NK-92 (cell line): ENCODE measurements around the gene ZEB2.

Experiments
- DNase-seq: peaks from one replicate; lab custom pipeline; 2025; ENCODE audit not compliant: unreplicated experiment; lab: John Stamatoyannopoulos, UW

Gene ZEB2

DNA sequence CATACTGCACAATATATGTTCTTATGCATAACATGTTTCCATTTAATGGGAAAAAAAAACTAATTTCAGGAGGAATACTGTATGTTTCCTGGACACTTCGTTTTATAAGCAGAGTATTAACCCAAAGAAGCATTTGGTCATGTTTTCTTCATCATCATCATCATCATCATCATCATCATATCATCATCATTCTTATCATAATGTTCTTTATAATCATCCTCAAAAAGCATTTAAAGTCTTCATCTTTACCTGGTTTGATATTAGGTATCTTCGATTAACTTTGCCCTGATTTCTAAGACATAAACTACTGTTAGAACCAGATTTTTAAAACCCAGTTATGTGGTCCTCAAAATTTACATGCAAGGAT is 47.9 kb downstream of the ZEB2 start:
- no peak for DNase-seq

DNA sequence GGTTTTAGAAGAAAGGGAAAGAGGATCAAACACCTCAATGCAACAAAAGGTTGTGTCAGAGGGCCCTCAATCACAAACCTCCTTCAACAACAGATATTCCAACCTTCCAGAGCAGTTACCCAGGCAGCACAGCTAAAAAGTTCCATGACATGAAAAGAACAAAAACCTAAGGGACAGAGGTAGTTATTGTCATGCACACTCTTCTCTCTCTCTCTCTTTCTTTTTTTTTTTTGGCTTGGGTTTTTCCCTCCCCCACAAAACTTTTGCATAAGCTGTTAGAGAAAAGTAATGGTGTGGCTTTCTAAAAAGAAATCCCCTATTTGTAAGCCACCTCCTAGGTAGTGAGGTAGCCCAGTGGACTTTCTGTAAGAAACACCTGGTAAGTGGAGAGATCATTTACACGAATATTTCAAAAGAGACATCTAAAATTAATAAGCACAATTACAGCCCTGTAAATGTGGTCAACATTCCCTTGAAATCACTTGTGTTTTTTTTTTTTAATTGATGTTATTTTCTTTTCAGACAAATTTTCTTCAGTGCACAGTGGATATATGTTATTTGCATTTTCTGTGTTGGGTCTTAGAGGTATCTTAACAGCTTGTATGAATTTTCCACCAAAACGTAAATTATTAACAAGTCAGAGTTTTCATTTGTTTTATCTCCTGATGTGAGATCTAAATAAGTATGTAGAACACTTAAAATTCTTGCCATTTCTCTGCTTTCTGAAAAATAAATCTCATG is 48.4 kb downstream of the ZEB2 start:
- no peak for DNase-seq

- no peak for DNase-seq
Observed at GRCh38 chr2:144470816-144471215, 49.1 kb downstream of the ZEB2 start.

- DNase-seq: no peak
Observed at GRCh38 chr2:144470334-144470733, 49.6 kb downstream of the ZEB2 start.

GRCh38 chr2:144469798-144470197 is 50.1 kb downstream of the ZEB2 start:
- no peak for DNase-seq

DNA sequence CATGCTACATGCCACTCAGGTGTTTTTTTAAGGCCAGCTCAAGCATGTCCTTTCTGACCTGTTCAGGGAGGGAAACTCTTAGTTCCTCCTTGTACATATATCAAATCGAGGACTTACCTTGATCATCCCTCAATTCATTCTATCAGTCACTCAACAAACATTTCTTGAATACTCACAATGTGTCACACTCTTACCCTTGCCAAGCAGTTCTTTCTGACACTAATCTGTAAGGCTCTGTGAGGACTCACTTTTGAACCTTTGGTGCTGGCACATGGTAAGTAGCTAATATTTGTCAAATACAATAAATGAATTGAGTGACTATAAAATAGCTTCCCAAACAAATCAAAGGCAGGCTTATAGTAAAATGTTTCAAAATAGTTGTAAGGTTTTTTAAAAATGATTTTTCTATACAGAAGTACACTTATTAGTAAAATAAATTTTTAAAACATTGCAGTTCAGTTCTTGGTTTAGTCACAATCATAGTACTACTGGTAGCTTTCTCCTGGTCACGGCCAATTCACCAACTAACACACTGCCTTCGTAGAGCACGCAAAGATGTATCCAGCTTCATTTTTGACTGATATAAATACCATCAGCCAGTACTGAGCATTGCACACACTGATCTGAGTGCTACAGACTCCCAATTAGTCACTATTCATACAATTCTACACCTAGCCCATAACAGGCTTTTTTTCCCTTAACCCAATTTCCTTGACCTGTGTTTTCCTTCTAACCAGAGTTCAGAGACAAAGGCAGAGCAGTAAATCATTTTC is 50.9 kb downstream of the ZEB2 start:
- no peak for DNase-seq

DNA sequence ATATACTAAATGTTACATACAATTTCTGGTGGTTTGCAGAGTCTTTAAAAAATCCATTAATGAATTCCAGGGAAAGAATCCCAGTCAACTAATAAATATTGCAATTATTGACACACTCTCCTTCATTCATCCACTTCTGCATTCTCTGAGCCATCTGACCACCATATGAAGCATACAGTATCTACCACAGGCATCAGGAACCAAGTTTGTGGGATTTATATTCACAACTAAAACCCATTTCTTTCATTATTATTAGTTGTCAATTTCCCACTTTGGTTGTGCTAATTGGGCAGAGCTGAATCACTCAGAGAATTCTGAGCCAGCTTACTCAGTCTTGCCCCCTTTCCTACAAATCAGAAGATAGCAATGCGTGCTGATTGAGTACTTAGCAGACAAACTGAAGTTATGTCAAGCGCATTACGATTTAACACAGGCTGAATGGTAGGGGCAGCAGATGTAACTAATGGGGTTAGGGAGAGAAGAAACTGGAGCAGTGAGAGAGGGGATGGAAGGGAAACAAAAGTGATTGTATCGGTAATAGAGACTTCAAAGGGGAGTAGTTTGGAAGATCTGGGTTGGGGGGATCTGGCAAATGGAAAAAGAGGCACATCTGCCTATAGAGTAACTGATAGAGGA is 52.3 kb downstream of the ZEB2 start:
- no peak for DNase-seq

GRCh38 chr2:144466637-144467036 is 53.3 kb downstream of the ZEB2 start:
- DNase-seq: no peak

GRCh38 chr2:144465749-144466148 is 54.2 kb downstream of the ZEB2 start:
- DNase-seq: no peak

DNA sequence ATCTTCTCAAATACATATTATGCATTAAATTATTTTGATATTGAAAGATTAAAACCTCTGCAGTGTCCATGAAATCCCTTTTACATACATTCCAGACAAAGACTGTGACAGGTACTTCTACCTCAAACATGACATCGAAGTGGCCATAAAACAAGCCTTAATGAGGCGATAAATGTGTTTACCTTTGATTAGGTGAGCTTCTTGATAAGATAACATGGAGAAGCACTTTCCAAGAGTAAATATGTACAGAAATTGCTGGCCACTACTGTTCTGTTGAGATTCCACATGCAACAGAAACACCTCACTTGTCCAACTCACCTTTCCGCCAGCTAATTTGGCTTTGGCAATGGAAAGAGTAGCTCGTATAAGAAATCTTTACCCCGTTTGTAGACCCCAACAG is 55.2 kb downstream of the ZEB2 start:
- no peak for DNase-seq

DNA sequence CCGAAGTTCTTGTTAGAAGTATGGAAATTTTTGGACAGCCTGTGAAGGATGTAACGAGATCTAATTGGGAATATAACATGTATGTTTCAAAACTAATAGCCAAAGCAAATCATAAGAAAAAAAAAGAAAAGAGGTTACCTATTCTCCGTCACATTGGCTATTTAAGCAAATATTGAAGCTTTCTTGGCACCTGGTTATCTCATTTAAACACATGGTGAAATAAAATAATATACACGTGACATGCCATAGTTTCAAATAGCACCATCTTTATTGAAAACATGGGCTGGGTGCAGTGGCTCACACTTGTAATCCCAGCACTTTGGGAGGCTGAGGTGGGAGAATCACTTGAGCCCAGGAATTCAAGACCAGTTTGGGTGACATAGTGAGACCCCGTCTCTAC is 56.7 kb downstream of the ZEB2 start:
- DNase-seq: no peak

DNA sequence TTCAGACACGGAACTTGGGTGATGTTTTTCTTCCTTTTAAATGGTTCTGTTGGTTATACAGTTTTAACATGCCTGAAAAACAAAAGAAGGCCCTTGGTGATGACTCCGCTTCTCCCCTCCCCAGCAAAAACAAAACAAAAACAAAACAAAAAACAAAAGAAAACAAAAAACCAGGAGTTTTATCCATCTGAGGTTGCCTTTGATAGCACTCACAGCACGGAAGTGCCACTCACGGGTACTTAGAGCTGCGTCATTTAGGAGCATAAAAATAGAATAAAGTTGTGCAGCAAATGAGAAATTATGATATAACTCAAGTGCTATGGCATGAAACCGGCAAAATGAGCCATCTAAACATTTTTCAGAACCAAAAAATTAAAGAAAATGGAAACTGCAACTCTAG is 57.7 kb downstream of the ZEB2 start:
- DNase-seq: no peak

DNA sequence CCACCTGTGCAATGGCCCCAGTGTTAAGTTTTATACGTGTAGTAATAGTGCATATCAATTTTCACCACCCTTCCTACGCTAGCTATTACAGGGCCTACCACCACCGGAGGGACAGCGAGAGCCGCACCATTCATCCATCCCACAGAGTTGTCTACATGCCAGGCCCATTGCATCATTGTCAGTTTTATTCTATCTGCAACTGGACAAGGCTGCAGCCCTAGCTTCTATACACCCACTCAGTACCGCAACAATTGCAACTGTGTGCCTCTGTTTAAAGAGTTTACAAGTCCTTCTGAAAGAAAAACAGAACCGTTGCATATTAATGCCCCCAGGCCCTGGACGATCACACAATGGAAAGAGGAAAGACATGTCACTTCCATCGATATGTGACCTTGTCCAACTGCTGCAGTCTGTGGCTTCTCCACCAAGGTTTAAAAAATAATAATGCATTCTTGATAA is 58.6 kb downstream of the ZEB2 start:
- no peak for DNase-seq

DNA sequence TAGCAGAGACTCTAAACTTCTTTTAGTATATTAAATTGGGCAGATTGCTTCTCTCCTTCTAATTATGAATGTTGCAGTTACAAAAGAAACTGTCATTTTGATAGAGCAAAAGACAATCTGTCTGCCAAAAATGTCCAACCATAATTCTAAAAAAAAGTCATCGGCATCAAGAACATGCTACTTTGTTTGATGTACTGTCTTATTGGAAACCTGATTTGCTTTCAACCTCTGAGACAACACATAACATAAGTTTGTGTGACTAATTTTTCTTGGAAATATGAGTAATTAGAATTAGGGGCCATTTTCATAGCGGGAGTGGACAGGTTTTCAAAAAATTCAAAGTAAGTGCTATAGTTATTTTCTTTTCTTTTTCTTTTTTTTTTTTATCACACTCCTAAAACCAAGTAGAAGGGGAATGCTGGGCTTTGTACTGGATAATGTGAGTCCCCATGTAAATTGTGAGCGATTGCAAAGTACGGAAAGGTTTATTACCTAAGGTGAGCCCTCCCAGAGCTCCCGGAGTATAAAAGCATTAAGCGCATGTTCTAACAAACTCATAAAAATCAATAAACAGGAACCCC is 59.1 kb downstream of the ZEB2 start:
- DNase-seq: no peak

DNA sequence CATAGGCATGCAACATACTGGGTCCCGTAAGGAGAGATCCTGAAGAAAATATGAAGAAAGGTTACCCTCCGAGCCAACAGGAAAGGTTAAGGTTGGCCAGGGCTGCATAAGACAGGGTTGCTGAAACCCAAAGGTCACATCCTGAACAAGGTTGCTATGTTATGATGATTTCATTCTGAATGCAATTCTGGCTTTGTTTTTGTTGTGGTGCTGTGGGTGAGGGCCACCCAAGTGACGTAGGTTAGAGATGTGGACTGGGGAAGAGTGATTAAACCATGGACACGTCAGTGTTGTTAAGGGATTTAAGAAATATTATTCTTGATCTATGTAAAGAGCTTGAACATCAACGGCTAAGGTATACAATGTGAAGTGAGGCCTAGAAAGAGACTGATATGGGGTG is 60.0 kb downstream of the ZEB2 start:
- no peak for DNase-seq

DNA sequence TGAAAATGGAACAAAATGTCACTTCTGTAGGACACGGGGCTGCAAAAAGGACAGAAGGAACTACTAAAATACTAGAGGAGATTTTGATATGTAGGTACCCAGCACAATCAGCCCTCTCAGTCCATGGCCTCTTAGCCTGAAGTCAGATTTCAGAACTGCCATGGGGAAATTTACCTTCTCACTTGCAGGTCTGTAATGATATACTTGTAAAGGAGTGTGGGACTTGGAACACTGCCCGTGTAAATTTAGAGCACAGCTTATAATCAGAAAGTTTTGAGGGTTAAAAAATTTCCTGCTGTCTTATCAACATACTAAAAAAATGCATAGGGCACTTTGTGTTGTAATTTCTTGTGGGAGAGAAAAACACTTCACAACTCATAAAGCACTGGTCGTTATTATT is 60.6 kb downstream of the ZEB2 start:
- no peak for DNase-seq

DNA sequence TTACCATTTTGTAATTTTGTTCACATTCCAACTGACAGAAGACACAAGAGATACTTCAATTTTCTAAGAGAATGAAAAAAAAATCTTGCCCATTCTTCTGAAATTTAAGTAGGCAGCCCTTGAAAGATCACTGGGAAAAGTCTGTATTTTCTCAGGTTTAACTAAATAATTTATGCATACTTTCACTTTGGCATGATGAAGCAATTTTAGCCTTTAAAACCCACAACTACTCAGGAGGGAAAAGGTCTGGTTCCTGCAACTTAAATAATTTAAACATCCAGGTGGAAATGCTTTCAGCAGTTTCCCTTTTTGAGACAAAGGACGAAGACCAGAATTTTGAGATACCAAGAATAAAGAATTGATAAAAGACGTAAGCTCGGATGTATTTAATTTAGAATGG is 61.4 kb downstream of the ZEB2 start:
- no peak for DNase-seq

GRCh38 chr2:144456680-144457079 is 63.2 kb downstream of the ZEB2 start:
- no peak for DNase-seq

DNA sequence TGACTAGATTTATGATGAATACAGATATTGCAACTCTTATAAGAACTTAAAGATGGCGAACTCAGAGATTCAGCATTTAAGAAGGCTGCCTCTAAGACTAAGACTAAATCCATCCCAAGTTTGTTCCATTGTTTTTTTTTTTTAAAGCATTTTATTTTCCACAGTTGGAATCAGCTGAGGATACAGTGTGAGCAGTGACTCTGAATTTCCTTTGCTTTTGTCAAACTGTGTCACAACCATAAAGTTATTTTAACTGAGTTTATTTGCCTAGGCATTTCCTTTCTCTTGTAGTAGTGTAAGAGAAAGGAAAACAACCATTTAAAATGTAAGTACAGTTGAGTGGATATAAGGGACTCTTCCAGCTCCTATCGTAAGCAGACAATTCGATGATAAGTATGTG is 63.9 kb downstream of the ZEB2 start:
- no peak for DNase-seq

DNA sequence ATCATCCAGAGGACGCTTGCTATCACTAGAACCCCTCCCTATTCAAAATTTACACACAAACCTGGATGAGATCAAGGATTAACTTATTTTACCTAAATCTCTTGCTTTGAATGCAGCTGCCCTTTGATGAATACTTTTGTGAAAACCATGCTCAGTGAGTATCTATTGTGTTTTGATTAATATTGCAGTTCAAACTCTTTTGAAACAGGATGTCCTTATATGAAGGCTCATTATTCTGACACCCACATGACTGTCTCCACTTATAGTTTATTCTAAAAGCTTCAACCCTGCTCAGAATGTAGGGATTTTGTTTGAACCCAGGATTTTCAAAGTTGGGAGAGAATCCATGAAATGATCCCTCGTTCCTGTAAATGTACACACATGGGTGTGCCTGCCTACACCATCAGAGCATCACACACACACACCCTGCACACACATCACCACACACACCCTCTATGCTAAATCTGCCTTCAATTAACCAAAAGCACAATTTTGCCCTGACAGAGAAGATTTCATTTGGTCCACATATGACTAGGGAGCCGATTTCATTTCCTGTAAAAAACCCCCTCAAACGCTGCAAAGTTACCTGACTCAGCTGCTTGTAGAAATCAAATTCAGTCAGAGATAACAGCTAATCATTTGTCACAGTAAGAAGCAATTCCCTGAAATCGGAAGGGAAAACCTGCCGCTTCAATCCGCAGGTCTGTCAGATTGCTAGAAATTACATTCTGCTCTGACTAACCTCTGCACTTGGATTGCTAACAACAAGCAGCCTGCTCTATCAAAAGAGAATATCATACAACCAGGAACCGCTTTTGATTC is 65.2 kb downstream of the ZEB2 start:
- no peak for DNase-seq
